NCI-H1048 (cell line): ENCODE data around the gene CES4A.
"Not testable (repeated sequence)": the region's sequence is repeated elsewhere in the genome, so short reads cannot be mapped to it uniquely, and the experiment has no call there.

Experiments used
- DNase-seq: peaks from one replicate; lab custom pipeline; 2025; lab: John Stamatoyannopoulos, UW

The CES4A gene

DNA sequence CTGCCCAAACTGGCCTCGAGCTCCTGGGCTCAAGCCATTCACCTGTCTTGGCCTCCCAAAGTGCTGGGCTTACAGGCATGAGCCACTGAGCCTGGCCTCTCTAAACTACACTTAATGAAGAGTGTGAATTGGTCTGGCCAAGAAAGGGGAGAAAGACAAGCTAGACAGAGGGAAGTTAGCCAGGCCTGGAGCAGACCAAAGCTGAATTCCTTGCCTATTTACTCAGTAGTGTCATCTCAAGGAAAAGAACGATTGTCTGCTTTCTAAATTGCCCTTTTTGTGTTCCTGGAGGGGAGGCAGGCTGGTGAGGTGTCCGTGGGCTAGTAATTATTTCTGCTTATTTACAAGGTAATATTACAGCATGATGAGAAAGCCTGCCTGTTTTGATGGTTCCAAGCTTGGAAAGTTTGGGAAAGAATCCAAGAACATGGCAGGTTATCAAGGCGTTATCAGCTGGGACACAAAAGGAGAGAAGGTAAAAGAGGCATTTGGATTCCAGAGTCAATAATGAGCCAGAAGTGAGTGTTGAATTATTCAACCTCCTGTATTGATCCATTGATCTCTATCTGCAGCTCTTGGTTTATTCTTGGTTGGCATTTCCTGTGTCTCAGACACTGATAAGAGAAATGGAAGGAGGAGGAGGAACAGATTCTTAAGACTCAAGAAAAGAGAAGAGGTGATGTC lies 34.3 kb downstream of the CES4A start:
- no peak for DNase-seq

GRCh38 chr16:67023689-67024088 lies 35.3 kb downstream of the CES4A start:
- no peak for DNase-seq

- DNase-seq, result no peak
Observed at GRCh38 chr16:67024384-67025209, 36.2 kb downstream of the CES4A start.

GRCh38 chr16:67025210-67025550 lies 36.8 kb downstream of the CES4A start:
- DNase-seq, result no peak

DNA sequence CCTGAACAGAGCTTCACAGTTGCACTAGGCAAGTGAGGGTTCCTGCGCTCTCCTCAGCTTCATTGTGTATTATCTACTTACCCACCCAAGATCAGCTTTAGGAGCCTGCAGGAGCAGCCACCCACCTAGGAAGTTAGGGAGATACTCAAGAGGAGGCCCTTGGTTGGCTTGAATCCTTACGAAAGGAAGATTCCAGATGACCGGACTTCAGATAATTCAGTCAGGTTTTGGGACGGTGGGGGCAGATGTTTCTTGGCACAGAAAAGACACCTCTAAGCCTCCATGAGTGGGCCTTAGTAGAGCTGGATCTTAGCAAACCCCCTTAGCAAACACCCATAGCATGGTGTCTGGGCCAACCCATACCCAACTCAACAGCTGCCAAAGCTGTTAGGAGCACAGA lies 38.2 kb downstream of the CES4A start:
- no peak for DNase-seq

- no peak for DNase-seq
Observed at GRCh38 chr16:67027046-67027445, 38.7 kb downstream of the CES4A start.

- no peak for DNase-seq
Observed at GRCh38 chr16:67028167-67028695, 39.8 kb downstream of the CES4A start.

DNA sequence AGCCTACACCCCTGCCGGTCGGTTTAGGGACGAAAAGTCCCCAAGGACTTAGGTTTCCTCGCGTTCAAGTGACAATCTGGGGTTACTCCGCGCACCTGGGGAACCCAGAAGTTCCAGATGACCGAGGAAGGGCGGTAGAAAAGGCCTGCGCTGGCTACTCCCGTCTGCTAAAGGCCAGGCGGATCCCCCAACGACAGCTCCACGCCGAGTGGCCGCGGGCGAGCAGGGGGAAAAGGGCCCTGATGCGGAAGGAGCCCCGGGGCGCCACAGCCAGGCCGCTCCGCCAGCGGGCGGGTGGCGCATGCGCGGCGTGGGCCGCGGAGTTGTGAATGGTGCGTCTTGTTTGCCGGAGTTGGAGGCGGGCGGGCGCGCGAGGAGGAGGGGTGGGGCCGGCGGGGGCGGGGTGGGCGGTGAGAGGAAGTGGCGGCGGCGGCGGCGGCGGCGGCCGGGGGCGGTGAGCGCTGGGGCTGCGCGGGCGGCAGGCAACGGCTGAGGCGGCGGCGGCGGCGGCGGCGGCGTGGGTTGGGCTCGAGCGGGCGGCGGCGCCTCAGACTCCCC lies 40.4 kb downstream of the CES4A start, which contains the start of gene CBFB:
Gene CBFB, plus strand, starts transcription at position 454 of the 558 bp plus-strand sequence. CDS start 259 bp downstream, outside the sequence.
- DNase-seq, result peak; percentile 49

GRCh38 chr16:67029254-67030096 lies 41.1 kb downstream of the CES4A start:
- no peak for DNase-seq

DNA sequence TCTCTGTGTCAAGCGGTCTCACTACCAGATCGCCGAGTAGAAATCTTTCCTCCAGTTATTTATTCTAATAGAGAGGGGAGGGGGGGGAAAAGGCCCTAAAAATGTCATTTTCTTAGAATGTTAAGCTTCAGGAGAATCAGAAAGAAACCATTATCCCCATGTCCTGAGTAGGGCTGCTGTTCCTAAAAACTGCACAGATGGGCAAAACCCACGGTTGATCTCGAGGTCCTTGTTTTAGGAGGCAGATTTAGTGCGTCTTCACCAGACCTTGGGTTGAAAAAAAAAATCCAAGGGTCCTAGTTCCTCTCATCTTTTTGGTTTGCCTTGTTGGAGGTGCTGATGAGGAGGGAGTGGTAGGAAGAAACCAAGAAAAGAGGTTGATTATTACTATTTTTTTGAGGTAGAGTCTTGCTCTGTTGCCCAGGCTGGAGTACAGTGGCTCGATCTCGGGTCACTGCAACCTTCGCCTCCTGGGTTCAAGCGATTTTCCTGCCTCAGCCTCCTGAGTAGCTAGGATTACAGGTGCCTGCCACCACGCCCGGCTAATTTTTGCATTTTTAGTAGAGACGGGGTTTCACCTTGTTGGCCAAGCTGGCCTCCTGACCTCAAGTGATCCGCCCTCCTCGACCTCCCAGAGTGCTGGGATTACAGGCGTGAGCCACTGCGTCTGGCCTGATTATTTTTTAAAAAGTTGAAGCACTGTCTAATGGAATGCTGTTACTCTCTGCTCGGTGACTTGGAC lies 42.0 kb downstream of the CES4A start:
- DNase-seq, result no peak

DNA sequence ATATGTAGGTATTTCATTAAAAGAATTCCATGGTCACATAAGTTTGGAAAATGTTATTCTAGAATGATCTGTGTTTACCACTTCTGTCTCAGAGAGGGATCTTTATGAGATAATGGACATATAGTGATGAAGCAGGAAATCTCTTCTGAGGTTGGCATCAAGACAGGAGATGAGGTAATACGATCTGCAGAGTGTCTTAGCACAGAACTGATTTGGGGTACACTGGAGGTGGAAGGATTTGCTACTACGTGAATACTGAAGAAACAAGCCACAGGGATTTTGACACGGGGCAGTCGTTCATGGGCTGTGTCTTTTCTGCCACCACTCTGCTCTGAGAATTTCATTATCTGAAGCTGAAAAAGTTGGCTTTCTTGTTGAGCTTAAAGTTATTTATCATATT lies 46.1 kb downstream of the CES4A start:
- no peak for DNase-seq

DNA sequence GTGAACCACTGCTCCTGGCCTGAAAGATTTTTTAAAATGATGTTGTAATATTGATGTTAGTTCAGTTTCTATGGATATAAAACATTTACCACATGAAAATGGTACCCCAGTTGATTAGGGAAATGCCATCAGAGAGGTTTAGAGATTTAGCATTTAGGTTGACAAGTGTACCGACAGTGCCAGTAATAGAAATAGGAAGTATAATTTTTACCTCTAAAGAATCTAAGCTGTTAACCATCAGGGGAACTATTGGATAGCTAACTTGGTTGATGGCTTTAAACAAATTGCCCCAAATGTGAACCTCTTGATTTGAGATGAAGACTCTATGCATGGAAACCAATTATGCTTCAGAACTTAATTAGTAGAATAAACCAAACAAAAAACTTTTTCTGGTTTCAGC lies 47.0 kb downstream of the CES4A start:
- no peak for DNase-seq

DNA sequence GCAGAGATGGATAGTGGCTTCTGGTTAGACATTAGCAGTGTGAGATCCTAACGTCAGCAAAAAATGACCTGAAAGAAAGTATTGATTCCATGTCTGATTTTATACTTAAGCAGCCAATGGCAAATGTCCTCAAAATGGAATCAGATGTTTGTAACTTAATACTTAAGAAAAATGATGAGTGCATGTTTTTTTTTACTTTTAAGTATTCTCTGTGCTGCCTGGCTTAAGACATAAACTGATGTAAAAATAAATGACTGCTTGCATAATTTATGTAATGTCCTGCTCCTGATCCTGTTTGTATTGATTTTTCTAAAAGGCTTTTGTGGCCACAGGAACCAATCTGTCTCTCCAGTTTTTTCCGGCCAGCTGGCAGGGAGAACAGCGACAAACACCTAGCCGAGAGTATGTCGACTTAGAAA lies 47.9 kb downstream of the CES4A start:
- DNase-seq, result no peak

DNA sequence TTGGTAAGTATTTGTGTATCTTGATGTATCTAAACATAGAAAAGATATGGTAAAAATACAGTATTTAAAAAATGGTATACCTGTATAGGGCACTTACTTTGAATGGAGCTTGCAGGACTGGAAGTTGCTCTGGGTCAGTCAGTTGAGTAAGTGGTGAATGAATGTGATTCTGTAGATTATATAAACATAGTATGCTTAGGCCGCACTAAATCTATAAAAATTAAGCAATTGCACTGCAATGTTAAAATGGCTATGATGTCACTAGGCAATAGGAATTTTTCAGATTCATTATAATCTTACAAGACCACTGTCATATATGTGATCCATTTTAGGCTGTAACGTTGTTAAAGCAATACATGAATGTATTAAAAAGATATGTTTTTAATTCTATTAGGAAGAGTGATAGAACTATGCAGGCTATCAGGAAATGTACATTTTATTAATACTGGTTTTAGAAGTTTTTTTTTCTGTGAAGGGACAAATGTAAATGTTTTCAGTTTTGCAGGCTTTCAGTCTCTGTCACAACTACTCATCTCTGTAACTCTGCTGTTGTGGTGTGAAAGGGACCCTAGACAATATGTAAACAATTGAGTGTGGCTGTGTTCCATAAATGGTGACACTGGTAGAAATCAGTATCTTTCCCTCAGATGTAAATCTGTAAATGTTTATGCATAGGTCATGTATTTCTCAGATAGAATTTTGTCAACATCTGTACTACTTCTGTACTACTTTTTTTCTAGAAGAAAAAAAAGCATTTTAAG lies 51.1 kb downstream of the CES4A start:
- DNase-seq, result no peak

DNA sequence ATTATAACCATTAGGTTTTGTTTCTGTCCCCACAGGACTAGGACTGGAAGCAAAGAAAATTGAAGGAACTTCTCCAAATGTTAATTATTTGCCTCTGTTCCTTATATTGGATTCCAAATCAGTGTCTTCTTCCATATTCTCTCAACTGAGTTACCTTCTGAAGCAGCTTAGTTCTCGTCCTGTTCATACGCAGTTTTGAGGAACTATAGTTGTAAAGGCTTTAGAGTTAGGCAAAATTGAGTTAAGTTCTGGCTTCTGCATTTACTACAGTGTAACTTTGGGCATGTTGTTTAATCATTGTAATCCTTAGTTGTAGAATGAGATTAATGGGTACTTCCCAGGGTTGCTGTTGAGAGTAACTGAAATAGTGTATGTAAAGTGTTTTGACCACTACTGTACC lies 51.8 kb downstream of the CES4A start:
- DNase-seq, result no peak

DNA sequence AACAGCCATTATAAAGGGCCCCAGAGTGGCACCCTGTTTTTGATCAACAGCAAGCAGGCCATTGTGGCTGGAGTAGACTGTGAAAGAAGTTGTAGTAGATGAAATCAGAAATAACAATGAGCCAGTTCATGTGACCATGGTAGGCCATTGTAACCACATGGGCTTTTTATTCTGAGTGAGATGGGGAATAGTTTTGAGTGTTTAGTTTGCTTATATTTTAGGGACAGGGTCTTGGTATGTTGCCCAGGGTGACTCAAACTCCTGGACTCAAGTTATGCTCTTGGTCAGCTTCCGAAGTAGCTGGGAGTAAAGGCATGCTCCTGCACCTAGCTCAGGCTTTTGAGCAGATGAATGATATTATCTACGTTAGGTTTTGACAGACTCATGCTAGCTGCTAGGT lies 52.5 kb downstream of the CES4A start:
- DNase-seq, result no peak

GRCh38 chr16:67041520-67041919 lies 53.1 kb downstream of the CES4A start:
- not testable (repeated sequence) for DNase-seq

- no peak for DNase-seq
Observed at GRCh38 chr16:67043420-67043819, 55.0 kb downstream of the CES4A start.

DNA sequence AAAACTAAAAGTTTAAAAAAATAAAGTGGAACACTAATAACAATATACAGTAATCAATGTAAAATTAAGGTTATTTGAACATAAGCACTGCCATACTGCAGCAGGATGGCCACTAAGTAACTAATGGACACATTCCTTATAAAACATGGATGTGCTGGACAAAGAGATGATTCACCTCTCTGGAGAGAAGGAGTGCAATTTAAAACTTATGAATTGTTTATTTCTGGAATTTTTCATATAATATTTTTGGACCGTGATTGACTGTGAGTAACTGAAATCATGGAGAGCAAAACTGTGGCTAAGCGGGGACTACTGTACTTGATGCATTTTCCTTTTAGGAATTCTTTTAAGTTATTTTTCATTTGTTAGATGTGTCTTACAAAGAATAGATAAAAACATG lies 62.4 kb downstream of the CES4A start:
- DNase-seq, result no peak

DNA sequence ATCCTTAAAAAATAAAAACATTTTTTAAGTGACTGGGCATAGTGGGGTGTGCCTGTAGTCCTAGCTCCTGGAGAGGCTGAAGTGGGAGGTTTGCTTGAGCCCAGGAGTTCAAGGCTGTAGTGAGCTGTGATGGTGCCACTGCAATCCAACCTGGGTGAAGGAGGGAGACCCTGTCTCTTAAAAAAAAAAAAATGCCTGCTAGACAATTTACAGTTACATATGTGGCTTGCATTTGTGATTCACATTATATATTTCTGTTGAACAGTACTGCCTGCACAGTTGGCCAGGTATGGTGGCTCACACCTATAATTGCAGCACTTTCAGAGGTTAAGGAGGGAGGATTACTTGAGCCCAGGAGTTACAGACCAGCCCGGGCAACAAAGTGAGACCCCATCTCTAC lies 64.0 kb downstream of the CES4A start:
- no peak for DNase-seq
